C4-2B (cell line): ENCODE data around the gene MED9.

ENCODE experiments used
- CTCF ChIP-seq: fragments of 450-650 bp; conservative IDR thresholded peaks from 2 replicates; pipeline ENCODE4 v1.5.1; 2017; ENCODE audit warnings: mild to moderate bottlenecking
- ZFX ChIP-seq: fragments of 450-650 bp; IDR thresholded peaks from 2 replicates; pipeline ENCODE4 v1.6.1; 2017

DNA sequence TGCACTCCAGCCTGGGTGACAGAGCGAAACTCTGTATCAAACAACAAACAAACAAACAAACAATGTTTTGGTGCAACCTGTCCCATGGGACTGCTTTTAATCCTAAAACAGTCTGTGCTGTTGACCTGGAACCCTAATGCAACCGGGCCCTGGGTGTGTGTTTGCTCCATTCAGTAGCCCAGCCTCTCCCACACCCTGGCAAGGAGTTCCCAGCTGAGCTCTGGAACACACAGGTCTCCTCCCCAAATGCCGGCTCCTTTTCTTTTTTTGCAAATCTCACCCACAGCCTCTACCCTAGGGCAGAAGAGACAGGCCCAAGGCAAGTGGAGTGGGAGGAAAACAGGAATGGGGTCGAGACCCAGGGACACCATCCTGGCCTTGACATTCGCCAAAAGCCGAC, 49.2 kb downstream of the MED9 start:
- TF ChIP-seq CTCF: no peak
- no peak for TF ChIP-seq ZFX
